HCT116 (cell line): ENCODE measurements around the gene GSTM3. TPM values are rescaled to one million over a fixed set of nuclear protein-coding genes. Genes with fewer than 3 reads are reported as not detected.

ENCODE experiments used
- ATAC-seq: fragments of 200-7000 bp; cut with Tn5 transposase; 2 replicates; pipeline ENCODE4 v1.9.1; 2020; ENCODE audit warnings: mild to moderate bottlenecking, moderate library complexity
- BruUV-seq: library from RNA; stranded (reverse); fragments of 400-500 nt; replicated peaks from 2 replicates; lab custom pipeline; 2021; lab: Mats Ljungman, UMichigan
- CTCF ChIA-PET: fragments of 300-600 bp; sonication (Branson Sonifier 250); formaldehyde crosslinking; loops from one replicate; lab custom pipeline; 2021; ENCODE audit warnings: antibody characterized with exemption; lab: Charles Lee
- POLR2A ChIA-PET: fragments of 300-600, 350-600 bp; sonication (Branson Sonifier 250); formaldehyde crosslinking; loops from one replicate; lab custom pipeline; 2021; ENCODE audit warnings: antibody characterized with exemption; lab: Charles Lee
- RAD21 ChIA-PET, 2 experiments: fragments of 300-600 bp; sonication (Branson Sonifier 250); formaldehyde crosslinking; loops; one replicate each; lab custom pipeline; 2023; ENCODE audit warnings: low total read pairs in 2 of 2; ENCODE audit not compliant: uncharacterized antibody in 2 of 2, unreplicated experiment in 2 of 2, low non-redundant PET in 1 of 2; lab: Charles Lee
- DNase-seq: peaks from one replicate; pipeline ENCODE4 v3.0.0-alpha.2; 2010; ENCODE audit warnings: low read depth, low spot score
- H2AFZ ChIP-seq: fragments of 200-600 bp; shearing (Covaris generic), sonication (generic); 2 replicates; pipeline ENCODE4 v1.6.1; 2017; ENCODE audit warnings: low read depth, mixed run types, mixed read lengths, antibody characterized with exemption, low read length; ENCODE audit not compliant: poor library complexity, severe bottlenecking
- H3K27ac ChIP-seq: 2 replicates; pipeline ENCODE4 v1.5.1; 2012; ENCODE audit warnings: low read depth, low read length
- H3K27me3 ChIP-seq: fragments of 200-600 bp; sonication (generic); 2 replicates; pipeline ENCODE4 v1.6.1; 2016; ENCODE audit warnings: mixed run types, low read length, mixed read lengths; ENCODE audit not compliant: insufficient read depth
- H3K36me3 ChIP-seq, 2 experiments: fragments of 200-500 bp in 1 of 2; fragments of 200-600 bp in 1 of 2; sonication (Bioruptor generic) in 1 of 2; sonication (generic) in 1 of 2; 2 replicates each; pipeline versions ENCODE4 v1.5.1 to v1.6.1; 2014 to 2016; ENCODE audit warnings: low read length in 2 of 2, inconsistent platforms in 1 of 2, mixed read lengths in 1 of 2, mixed run types in 1 of 2; ENCODE audit not compliant: insufficient read depth in 2 of 2, control insufficient read depth in 1 of 2
- H3K4me1 ChIP-seq, 2 experiments: fragments of 200-600 bp in 1 of 2; sonication (generic) in 1 of 2; 2 replicates each; pipeline versions ENCODE4 v1.5.1 to v1.6.1; 2012 to 2017; ENCODE audit warnings: low read length in 2 of 2, inconsistent platforms in 1 of 2, mild to moderate bottlenecking in 1 of 2, mixed read lengths in 1 of 2, mixed run types in 1 of 2, moderate library complexity in 1 of 2; ENCODE audit not compliant: insufficient read depth in 2 of 2, control insufficient read depth in 1 of 2
- H3K4me2 ChIP-seq: fragments of 200-600 bp; sonication (generic); 2 replicates; pipeline ENCODE4 v1.6.1; 2017; ENCODE audit warnings: mixed run types, low read length, mixed read lengths
- H3K4me3 ChIP-seq, 2 experiments: fragments of 200-600 bp in 1 of 2; sonication (generic) in 1 of 2; replicated peaks in 1 of 2; 2 replicates each; pipeline ENCODE4 v1.5.1; 2011 to 2016; ENCODE audit warnings: low read length in 2 of 2, control low read depth in 1 of 2, low read depth in 1 of 2, mild to moderate bottlenecking in 1 of 2, mixed read lengths in 1 of 2, mixed run types in 1 of 2
- H3K79me2 ChIP-seq: fragments of 200-600 bp; sonication (generic); 2 replicates; pipeline ENCODE4 v1.6.1; 2017; ENCODE audit warnings: mild to moderate bottlenecking, mixed run types, low read length, moderate library complexity, mixed read lengths; ENCODE audit not compliant: insufficient read depth
- H3K9ac ChIP-seq: fragments of 200-600 bp; sonication (generic); 2 replicates; pipeline ENCODE4 v1.6.1; 2016; ENCODE audit warnings: low read length, mixed read lengths
- H3K9me2 ChIP-seq: fragments of 200-600 bp; sonication (generic), shearing (Covaris generic); 2 replicates; pipeline ENCODE4 v1.6.1; 2017; ENCODE audit warnings: mixed run types, mild to moderate bottlenecking, moderate library complexity; ENCODE audit not compliant: insufficient read depth
- H3K9me3 ChIP-seq, 2 experiments: fragments of 200-500 bp in 1 of 2; fragments of 200-600 bp in 1 of 2; sonication (Bioruptor generic) in 1 of 2; sonication (generic) in 1 of 2; 2 replicates each; pipeline ENCODE4 v1.6.1; 2014 to 2017; ENCODE audit warnings: low read length in 2 of 2, mixed read lengths in 2 of 2, inconsistent platforms in 1 of 2, low read depth in 1 of 2, mild to moderate bottlenecking in 1 of 2, mixed run types in 1 of 2, moderate library complexity in 1 of 2; ENCODE audit not compliant: control insufficient read depth in 1 of 2, insufficient read depth in 1 of 2
- H4K20me1 ChIP-seq: fragments of 200-600 bp; sonication (generic), shearing (Covaris generic); 2 replicates; pipeline ENCODE4 v1.6.1; 2017; ENCODE audit warnings: mixed run types, mild to moderate bottlenecking, moderate library complexity; ENCODE audit not compliant: insufficient read depth
- CBX3 ChIP-seq: IDR thresholded peaks from 2 replicates; pipeline ENCODE4 v1.6.1; 2012; ENCODE audit warnings: low read depth
- CEBPB ChIP-seq: IDR thresholded peaks from 2 replicates; pipeline ENCODE4 v1.6.1; 2012; ENCODE audit warnings: low read depth
- ELF1 ChIP-seq: IDR thresholded peaks from 2 replicates; pipeline ENCODE4 v1.6.1; 2012; ENCODE audit warnings: low read depth, borderline replicate concordance
- FOSL1 ChIP-seq: IDR thresholded peaks from 2 replicates; pipeline ENCODE4 v1.6.1; 2012; ENCODE audit warnings: low read depth
- POLR2A ChIP-seq: IDR thresholded peaks from 2 replicates; pipeline ENCODE4 v1.7.0; 2011; ENCODE audit warnings: borderline replicate concordance; ENCODE audit not compliant: insufficient read depth, insufficient read length; ENCODE audit errors: extremely low read depth
- SP1 ChIP-seq: IDR thresholded peaks from 2 replicates; pipeline ENCODE4 v1.6.1; 2012; ENCODE audit warnings: low read depth
- ZNF274 ChIP-seq: fragments of 200-500 bp; sonication (Bioruptor generic); IDR thresholded peaks from 2 replicates; pipeline ENCODE4 v1.6.1; 2014; ENCODE audit warnings: mild to moderate bottlenecking, low read depth, low read length, inconsistent platforms
- intact Hi-C: fragments of 100-400 bp; cut with micrococcal nuclease; formaldehyde crosslinking; loops from 2 replicates; pipeline ENCODE4 v1.10.0; 2022
- total RNA-seq: library from RNA; stranded (reverse); gene quantifications from one replicate; pipeline ENCODE4 v1.2.1, GENCODE V29; 2021; ENCODE audit not compliant: unreplicated experiment
- TF ChIP-seq, protein P1 (sequence below): IDR thresholded peaks from 2 replicates; pipeline ENCODE4 v1.6.1; 2012; ENCODE audit warnings: low read depth

GSTM3 gene
- total RNA-seq, 1 experiment from 2014 or later, result 0.39 TPM

DNA sequence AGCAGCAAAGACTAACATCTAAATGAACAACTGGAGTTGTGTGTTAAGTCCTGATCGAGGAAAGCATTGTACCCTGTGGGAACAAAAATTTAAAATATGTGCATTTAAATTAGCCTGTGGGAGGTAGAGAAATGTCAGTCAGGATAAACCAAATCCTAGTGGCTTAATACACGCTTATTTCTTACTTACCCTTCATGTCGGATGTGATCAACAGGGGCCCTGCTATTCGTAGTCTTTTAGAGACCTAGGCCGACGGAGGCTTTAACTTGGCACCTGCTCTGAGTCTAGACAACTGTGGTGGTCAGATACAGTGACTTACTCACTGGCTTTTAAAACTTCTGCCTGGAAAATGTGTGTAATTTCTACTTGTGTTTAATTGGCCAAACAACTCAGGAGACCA, 10.2 kb downstream of the GSTM3 start (continued):
- TF ChIP-seq, protein P1, sequence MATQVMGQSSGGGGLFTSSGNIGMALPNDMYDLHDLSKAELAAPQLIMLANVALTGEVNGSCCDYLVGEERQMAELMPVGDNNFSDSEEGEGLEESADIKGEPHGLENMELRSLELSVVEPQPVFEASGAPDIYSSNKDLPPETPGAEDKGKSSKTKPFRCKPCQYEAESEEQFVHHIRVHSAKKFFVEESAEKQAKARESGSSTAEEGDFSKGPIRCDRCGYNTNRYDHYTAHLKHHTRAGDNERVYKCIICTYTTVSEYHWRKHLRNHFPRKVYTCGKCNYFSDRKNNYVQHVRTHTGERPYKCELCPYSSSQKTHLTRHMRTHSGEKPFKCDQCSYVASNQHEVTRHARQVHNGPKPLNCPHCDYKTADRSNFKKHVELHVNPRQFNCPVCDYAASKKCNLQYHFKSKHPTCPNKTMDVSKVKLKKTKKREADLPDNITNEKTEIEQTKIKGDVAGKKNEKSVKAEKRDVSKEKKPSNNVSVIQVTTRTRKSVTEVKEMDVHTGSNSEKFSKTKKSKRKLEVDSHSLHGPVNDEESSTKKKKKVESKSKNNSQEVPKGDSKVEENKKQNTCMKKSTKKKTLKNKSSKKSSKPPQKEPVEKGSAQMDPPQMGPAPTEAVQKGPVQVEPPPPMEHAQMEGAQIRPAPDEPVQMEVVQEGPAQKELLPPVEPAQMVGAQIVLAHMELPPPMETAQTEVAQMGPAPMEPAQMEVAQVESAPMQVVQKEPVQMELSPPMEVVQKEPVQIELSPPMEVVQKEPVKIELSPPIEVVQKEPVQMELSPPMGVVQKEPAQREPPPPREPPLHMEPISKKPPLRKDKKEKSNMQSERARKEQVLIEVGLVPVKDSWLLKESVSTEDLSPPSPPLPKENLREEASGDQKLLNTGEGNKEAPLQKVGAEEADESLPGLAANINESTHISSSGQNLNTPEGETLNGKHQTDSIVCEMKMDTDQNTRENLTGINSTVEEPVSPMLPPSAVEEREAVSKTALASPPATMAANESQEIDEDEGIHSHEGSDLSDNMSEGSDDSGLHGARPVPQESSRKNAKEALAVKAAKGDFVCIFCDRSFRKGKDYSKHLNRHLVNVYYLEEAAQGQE, result no peak
- no peak for TF ChIP-seq CBX3
- no peak for TF ChIP-seq ZNF274
- TF ChIP-seq POLR2A, result no peak
- no peak for TF ChIP-seq SP1
- TF ChIP-seq FOSL1, result no peak
- TF ChIP-seq CEBPB, result no peak
- TF ChIP-seq ELF1, result no peak

- H3K4me2 ChIP-seq, result no peak overlapping the region
- H3K4me1 ChIP-seq, result peaks cover 3 to 6% of the 10 kb centered on the region in 2 experiments; a peak in 2 of 4 replicates
- no peaks in the 10 kb centered on the region for H3K36me3 ChIP-seq
- DNase-seq (no peak), ATAC-seq (no peak)
- H3K27me3 ChIP-seq, result no peaks in the 10 kb centered on the region
- BruUV-seq, result no TSS peak
- H3K9ac ChIP-seq, result no peak overlapping the region
- no peaks in the 10 kb centered on the region for H3K79me2 ChIP-seq
- H3K9me2 ChIP-seq, result no peaks in the 10 kb centered on the region
- no peaks in the 10 kb centered on the region for H3K9me3 ChIP-seq
- TF ChIP-seq ELF1, result no peak
- intact Hi-C loops, result no loop called here
- H4K20me1 ChIP-seq, result no peaks in the 10 kb centered on the region
- POLR2A ChIA-PET, result no interaction called here
- H2AFZ ChIP-seq, result no peak overlapping the region
- H3K27ac ChIP-seq, result no peak overlapping the region
- CTCF ChIA-PET, result no interaction called here
- no peak overlapping the region for H3K4me3 ChIP-seq
- RAD21 ChIA-PET, result no interaction called here
These were observed 12.0 kb downstream of the GSTM3 start for GRCh38 chr1:109728870-109729269.
